SKM-1 (cell line): Measurements from ENCODE around the gene TFCP2.
"Not testable (repeated sequence)": the region's sequence is repeated elsewhere in the genome, so short reads cannot be mapped to it uniquely, and the experiment has no call there.

ENCODE experiments used
- DNase-seq: peaks from one replicate; lab custom pipeline; 2025; ENCODE audit not compliant: unreplicated experiment; lab: John Stamatoyannopoulos, UW

TFCP2 gene

DNA sequence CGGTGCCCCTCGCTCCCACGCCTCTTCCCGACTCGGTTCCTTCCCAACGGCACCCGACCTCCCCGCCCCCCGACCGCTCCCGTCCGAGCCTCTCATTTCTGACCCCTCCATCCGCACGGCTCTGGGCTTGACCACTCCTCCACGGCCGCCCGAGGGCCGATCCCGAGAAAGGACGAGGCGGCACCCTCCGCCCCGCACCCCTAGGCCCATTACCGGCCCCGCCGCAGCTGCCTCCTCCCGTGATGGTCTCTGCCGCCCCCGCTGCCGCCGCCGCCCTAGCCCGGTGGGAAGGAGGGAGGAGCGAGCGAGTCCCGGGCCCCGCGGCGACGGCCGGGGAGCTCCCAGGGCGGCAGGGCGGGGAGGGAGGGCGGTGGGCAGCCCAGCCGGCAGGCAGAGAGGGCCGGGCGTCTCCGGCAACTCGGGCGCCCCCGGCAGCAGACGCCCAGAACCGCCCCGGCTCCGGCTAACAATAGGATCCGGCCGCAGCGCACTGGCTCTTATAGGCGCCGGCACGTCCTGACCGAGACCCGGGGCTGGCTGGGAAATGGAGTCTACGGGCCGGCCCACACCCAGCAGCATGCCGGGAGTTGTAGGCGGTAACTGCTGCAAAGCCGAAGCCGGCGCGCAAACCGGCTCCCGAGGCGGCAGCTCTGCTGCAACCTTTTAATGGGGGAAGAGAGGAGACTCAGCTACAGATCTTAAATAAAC is 89.7 kb downstream of the TFCP2 start, which contains the start of gene CSRNP2:
CSRNP2 (minus strand) TSS at position 471 of the 708 bp plus-strand sequence. CDS start 7,035 bp downstream, outside the sequence.
- peak; percentile 57 for DNase-seq

DNA sequence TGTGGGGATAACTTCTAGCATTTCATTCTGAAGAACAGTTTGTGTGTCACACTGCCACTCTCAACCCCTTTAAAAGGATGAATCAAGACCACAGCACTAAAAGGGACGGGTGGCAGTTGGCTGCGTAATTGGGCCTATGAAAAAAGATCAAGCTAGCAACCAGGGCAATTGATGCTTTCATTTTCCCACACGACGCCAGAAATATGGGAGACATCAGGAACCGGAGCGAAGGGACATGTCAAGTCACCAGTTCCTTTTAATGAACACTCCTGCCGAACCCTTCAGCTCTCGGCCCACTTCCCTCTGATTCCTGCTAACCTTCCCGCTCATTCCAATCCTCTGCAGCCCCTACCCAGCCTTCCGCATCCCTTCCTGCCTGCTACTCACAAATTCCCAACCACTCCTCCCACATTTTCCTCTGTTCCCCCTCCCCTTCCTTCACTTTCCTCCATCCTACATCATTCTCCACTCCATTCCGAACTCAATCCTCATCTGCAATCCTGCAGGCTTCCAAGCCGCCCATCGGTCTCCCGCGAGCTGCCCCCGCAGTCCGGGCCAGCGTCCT is 90.3 kb downstream of the TFCP2 start:
- no peak for DNase-seq

DNA sequence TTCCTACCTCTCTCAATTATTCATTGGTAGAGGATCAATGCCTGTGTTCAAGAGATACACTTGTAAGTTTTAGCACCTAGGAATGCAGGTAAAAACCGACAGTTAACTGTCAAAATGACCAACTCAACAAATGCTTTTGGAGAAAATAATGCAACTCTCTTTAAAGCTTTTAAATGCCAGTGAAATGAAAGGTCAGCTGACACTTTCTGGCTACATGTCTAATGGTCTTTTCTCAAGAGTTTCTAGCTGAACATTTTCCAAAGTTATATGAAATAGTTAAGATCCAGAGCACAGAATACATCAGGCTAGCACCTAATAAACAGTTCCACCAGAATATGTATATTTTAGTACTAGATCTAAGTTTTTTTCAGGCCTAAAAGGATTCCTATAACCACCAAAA is 91.5 kb downstream of the TFCP2 start:
- DNase-seq, result no peak

DNA sequence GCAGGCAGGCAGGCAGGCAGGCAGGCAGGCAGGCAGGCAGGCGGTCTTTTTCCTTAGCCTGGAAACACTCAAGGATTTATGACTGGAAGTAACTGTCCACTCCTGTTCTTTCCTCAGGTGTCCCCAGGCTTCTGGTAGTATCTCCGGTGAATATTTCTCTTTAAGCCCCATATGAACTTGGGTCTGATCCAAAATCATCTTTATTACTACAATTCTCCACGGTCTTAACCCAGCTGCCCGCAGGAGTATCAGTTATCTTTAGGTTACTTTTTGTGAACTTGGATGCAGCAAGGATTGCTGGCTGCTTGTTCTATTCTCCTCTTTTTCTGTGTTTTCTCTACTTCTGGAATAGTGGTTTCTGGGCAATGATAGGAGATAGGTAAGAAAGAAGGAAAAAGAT is 92.8 kb downstream of the TFCP2 start:
- no peak for DNase-seq

DNA sequence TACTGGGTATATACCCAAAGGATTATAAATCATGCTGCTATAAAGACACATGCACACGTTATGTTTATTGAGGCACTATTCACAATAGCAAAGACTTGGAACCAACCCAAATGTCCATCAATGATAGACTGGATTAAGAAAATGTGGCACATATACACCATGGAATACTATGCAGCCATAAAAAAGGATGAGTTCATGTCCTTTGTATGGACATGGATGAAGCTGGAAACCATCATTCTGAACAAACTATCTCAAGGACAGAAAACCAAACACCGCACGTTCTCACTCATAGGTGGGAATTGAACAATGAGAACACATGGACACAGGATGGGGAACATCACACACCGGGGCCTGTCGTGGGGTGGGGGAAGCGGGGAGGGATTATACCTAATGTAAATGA is 94.1 kb downstream of the TFCP2 start:
- DNase-seq, result not testable (repeated sequence)

DNA sequence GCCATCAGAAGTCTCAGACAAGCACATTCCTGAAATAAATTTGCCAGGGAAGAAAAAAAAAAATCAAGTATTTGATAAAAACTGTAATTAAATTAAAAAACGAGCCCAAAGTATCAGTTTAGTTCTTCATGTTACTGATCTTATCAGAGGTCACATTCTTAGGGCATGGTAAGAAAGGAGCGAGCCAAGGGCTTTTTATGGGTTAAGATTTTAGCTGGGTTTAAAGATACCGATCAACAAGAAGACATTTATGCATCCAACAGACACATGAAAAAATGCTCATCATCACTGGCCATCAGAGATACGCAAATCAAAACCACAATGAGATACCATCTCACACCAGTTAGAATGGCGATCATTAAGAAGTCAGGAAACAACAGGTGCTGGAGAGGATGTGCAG is 94.6 kb downstream of the TFCP2 start:
- not testable (repeated sequence) for DNase-seq

DNA sequence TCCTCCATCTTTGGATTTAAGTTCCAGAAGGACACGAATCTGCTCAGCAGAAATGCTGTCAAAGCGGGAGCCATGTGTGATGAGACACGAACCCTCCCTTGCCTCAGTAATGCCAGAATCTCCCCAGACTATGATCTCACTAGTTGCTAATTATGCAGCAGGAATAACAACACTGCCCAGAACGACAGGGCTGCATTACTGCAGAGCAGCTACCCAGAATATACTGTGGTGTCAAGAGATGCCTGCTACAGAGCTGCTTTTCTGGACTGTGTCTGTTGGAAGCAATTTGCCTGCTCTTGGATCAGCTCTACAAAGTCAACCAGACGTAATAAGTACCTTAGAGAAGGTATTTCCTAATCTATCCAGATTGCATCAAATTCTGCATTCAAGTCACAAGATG is 95.0 kb downstream of the TFCP2 start:
- no peak for DNase-seq

DNA sequence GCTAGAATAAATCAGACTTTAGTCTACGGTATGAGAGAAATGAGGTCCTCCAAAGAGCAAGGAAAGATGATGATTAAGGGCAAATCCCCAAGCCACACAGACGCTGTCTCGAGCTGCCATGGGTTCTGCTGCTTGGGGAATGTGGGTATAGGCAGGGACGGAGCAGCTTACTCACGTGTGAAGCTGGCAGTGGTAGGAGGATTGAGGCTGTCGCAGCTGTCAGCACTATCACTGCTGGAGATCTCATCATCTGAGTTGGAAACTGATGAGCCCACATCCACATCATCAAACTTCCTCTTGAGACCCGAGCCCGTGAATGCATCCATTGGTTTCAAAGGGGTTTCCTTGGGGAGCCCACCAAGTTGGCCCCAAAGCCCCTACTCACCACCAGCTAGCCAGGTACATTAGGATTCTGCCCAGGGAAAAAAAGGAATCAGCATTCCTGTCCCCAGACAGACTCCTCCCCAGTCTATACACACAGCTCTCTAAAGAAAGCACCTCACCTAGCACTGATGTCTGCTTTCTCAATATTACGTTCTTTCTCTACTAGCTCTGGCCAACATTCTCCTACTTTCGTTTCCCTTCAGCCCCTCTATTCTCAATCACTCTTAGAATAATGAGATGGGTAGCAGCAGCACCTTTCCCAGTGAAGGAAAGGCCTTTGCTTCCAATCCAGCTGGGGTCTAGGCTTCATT is 96.6 kb downstream of the TFCP2 start:
- DNase-seq, result no peak

DNA sequence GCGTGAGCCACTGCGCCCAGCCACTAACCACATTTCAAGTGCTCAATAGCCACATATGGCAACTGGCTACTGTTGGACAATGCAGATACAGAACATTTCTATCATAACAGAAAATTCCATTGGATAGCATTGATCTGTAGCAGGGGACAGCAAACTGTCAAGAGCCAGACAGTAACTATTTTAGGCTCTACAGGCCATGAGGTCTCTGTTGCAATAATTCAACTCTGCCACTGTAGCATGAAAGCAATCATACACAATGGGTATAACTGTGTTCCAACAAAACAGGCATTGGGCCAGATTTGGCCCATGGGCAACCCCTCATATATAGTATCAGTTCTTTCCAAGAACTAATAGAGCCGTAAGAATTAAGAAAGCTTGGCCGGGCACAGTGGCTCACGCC is 97.5 kb downstream of the TFCP2 start:
- DNase-seq, result no peak

DNA sequence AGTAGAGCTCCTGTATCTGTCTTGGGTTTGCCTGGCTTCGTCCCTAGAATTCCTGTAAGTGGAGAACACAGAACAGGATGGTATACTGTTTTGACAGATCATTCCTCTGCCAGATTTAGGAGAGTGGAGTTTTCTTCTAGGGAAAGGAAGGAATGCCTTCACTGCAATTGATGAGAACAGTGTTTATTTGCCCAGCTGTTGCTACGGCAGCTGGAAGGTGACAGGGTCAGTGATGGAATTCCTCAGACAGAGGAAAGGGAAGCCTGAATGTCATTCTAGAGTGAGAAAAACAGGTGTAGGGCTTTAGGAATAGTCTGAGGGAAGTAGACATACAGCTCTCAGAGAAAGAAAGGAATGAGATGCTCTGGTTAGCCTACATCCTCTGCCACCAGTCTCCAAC is 101.3 kb downstream of the TFCP2 start:
- no peak for DNase-seq

DNA sequence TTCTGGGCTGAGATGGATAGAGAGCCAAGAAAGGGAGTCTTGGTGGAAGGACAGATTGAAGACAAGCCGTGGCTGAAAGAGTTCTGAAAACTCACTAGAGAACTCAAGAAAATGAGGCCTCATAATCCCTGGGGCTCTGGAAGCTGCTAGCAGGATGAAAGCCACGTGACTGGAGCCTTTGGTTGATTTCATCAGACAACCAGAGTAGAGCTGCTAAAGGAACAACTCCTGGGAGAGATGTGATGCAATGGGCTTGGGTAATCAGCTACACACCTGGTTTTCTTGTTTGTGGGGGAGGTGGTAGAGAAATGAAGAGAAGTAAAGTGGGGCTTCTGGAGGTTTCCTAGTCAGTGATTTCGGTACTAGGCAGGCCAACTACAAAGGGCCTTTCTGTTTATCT is 102.9 kb downstream of the TFCP2 start:
- DNase-seq, result no peak

DNA sequence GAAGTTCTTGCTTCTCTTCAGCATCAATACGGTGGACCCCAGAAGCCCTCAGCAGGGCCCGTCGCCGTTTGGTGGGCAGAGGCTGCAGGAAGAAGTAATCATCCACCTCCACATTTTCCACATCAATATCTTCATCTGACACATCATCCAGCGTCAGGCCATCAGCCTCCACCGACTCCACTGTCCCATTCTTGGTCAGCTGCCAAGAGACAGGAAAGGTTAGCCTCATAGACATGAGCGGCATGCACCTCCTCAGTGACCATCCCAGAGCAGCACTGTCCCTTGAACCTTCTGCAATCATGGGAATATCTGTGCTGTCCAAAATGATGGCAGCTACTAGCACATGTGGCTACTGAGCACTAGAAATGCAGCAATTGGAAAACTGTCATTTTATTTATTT is 105.2 kb downstream of the TFCP2 start:
- DNase-seq, result no peak

DNA sequence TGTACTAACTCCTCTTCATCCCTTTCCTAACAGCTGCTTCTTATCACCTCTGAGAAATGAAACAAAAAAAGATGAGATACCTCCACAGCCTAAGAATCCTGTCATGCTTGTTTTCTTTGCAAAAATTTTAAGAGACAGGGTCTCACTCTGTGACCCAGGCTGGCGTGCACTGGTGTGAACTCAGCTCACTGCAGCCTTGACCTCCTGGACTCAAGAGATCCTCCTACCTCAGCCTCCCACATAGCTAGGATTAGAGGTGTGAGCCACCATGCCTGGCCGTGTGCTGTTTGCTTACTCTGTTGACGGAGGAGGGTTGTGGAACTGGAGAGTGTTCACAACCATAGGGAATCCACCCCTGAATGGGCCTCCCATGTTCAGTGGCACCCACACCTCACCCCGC is 105.7 kb downstream of the TFCP2 start:
- no peak for DNase-seq

DNA sequence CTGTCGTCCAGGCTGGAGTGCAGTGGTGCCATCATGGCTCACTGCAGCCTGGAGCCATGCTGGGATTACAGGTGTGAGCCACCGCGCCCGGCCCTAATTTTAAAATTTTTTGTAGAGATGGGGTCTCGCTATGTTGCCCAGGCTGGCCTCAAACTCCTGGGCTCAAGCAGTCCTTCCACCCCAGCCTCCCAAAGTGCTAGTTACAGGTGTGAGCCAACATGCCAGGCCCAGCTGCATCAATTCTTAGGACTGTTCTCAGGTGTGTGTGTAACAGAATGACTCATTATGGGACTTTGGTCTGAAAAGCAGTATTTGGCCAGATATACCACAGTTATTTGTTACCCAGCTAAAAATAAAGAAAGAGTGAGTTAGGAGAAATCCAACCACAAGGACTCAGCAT is 107.4 kb downstream of the TFCP2 start:
- DNase-seq, result no peak

DNA sequence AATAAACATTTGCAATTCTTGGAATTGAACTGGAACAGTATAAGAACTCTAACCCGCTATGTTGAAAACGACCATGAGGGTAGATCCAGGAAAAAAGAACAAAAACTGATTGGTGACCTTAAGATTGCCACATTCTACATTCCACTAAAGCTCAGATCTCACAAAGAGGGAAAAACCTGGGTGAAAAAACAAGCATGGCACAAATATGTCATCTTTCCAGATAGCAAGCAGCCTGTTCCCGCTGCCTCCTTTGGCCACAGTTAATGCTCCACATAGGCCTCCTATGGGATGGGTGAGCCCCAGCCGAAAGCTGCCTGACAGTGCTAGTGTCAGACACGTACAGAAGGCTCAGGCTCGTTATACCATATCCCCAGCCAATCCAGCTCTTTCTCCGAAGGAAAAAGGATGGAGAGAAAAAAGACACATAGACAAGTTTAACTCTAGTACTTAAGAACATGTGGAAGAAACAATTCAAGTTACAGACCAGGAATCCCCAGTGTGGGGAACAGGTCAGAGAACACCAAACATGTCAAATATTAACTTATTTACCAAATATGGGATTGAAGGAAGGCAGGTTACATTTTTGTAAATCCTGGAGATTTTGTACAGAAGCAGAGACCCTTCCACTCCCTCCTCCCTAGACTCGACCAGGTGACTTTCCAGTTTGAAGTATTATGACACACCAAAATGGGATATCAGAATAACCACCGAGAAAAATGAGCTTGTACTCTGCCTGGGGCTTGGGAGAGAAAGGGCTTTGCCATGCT is 110.1 kb downstream of the TFCP2 start:
- no peak for DNase-seq

DNA sequence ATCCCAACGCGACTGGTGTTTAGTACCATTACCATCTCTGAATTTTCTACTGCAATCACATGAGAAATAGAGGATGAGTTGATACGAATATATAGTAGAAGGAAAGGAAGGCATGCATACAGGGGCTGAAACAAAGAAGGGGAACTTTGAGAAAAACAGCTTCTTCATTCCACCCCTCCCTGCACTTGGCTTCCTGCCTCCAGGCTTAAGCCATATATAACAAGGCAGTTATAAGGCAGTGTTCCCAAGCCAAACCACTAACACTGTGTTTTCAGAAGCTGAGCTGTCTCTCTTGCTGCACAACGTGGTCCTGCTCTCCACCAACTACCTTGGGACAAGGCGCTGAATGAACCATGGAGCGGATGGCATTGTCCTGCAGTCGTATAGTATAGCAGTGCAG is 113.8 kb downstream of the TFCP2 start:
- DNase-seq, result no peak

DNA sequence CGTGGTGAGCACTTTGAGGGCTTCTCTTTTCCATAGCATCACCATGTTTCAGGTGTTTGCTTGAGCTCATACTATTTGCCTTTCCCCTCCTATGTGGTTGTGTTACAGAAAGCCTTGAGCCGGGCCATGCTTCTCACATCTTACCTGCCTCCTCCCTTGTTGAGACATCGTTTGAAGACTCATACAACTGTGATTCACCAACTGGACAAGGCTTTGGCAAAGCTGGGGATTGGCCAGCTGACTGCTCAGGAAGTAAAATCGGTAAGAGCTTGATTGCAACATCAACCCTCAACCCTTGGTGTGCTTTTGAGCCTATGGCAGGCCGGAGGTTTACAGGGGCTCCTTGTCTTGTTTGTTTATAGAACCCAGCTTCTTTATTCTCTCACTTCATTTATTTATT is 116.7 kb downstream of the TFCP2 start:
- no peak for DNase-seq

DNA sequence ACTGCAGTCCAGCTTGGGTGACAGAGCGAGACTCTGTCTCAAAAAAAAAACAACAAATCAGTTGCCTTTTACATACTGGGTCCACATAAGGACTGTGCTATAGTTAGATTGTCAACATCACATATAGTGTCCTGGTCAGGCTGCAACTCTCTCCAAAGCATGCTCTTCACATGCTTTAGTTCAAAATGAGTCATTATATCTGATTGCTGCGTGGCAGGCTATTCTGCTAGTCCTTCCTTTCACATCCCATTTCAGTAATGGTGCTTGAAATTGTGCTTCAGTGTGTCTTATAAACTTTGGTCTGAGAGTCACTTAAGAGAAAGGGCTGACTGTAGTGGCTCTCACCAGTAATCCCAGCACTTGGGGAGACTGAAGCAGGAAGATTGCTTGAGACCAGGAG is 117.9 kb downstream of the TFCP2 start:
- no peak for DNase-seq

DNA sequence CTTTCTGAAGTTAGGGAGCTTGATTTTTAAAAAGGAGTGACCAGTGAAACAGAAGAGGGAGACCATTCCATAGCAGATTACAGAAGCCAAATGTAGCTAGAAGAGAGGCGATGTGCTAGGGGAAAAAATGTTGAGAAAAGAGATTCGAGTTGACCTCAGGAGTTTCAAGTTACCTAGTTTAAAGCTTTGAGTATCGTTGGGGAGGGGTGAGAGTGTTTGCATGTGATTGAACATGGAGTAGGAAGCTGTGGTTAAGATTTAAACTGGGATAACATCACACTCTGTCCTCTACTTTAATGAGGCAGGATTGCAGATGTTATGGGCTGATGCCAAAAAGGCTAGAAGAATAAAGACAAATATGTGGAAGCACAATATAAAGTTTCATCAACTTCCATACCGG is 121.1 kb downstream of the TFCP2 start:
- DNase-seq, result no peak

DNA sequence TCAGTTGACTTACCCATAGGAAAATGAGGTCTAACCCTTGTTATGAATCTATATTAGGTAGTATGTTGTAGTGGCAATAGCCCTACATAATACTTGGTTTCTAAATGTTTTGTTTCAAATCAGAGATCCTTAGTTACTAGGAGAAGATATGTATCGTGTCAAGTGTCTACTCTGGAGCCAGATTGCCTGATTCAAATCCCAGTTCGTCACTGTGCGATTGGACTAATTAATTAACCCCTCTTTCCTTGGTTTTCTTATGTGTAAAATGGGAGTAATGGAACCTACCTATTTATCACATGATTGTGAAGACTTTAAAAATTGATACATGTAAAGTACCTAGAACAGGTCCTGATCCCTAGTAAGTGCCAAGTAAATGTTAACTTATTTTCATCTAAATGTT is 123.4 kb downstream of the TFCP2 start:
- DNase-seq, result no peak

DNA sequence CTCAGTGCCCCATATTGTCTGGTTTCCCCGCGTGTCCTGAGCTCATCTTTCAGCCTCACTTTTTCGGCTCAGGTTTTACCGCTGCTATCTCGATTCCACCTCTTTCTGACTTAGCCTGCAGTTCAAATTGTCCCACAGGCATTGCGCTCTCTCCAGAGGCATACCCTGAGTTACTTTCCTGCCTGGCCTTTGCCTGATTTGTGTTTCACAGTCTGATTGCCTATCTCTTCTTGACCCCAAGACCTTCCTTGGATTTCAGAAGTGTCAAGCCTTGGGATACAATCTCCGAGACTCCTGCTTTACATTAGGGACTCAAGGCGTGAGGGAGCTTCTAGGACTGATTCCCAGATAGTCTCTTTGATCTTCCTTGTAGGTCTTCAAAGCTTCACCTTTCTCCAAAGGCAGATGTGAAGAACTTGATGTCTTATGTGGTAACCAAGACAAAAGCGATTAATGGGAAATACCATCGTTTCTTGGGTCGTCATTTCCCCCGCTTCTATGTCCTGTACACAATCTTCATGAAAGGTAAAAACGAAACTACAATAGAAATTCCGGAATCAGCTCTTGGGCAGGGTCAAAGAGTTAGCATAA is 124.2 kb downstream of the TFCP2 start:
- DNase-seq, result no peak
